Uterus (tissue), 4 donors: ENCODE results near the gene RUVBL2. TPM values are rescaled to one million over a fixed set of nuclear protein-coding genes. Genes with fewer than 3 reads are reported as not detected.

Experiments
- DNase-seq, 2 donors: peaks; one replicate each; pipeline ENCODE4 v3.0.0-alpha.2; 2019 to 2020
- H3K27ac ChIP-seq, 2 donors: fragments of 200-600 bp; sonication (generic); 1 replicate in 1 of 2; 2 replicates in 1 of 2; pipeline ENCODE4 v1.5.1; 2016 to 2018
- H3K27me3 ChIP-seq, 2 donors: fragments of 200-600 bp; sonication (generic); one replicate each; pipeline ENCODE4 v1.5.1; 2018 to 2019; ENCODE audit warnings: control low read depth in 1 of 2
- H3K36me3 ChIP-seq, 2 donors: fragments of 200-600 bp; sonication (generic); one replicate each; pipeline ENCODE4 v1.5.1; 2019; ENCODE audit warnings: control low read depth in 1 of 2
- H3K4me1 ChIP-seq, 2 donors: fragments of 200-600 bp; sonication (generic); one replicate each; pipeline ENCODE4 v1.5.1; 2018 to 2019; ENCODE audit warnings: control low read depth in 1 of 2
- H3K4me3 ChIP-seq, 2 donors: fragments of 200-600 bp; sonication (generic); 1 replicate in 1 of 2; 2 replicates in 1 of 2; pipeline ENCODE4 v1.5.1; 2018 to 2019; ENCODE audit warnings: mild to moderate bottlenecking in 1 of 2
- H3K9me3 ChIP-seq, 2 donors: fragments of 200-600 bp; sonication (generic); one replicate each; pipeline ENCODE4 v1.5.1; 2019; ENCODE audit warnings: control low read depth in 1 of 2
- CTCF ChIP-seq, 4 experiments: fragments of 200-600 bp in 2 of 4; fragments of 450-650 bp in 2 of 4; sonication (generic) in 2 of 4; IDR thresholded peaks; one replicate each; pipeline ENCODE4 v1.5.1; 2016 to 2019; ENCODE audit warnings: antibody characterized with exemption in 4 of 4, mild to moderate bottlenecking in 2 of 4, moderate library complexity in 1 of 4
- POLR2A ChIP-seq, 2 donors: fragments of 450-650 bp; IDR thresholded peaks; one replicate each; pipeline ENCODE4 v1.6.1; 2016; ENCODE audit warnings: antibody characterized with exemption in 2 of 2, mild to moderate bottlenecking in 1 of 2, moderate library complexity in 1 of 2
- intact Hi-C: fragments of 100-400 bp; cut with DNase I; formaldehyde crosslinking; loops from one replicate; pipeline ENCODE4 v1.15.1; 2023; ENCODE audit warnings: low total_unique reads
- microRNA-seq: library from miRNA; unstranded; fragments of <30 nt; microRNA quantifications from one replicate; pipeline ENCODE4, GENCODE V29; 2016; ENCODE audit warnings: borderline microRNAs expressed, borderline replicate concordance
- small RNA-seq: library from RNA; depleted of rRNA; stranded (forward); fragments of <200 nt; gene quantifications from one replicate; pipeline ENCODE3, GENCODE V24; 2016
- total RNA-seq, 4 donors: library from RNA; depleted of rRNA in 3 of 4; stranded (reverse); fragments of >200 nt in 3 of 4; gene quantifications; one replicate each; pipeline versions ENCODE4 v1.1.0 to v1.2.4, GENCODE V29; 2014 to 2023
- donor health status: DM: yes; HTN: yes; CAD: no.

RUVBL2 gene
- total RNA-seq, 4 donors from 2014 or later, result 51.9 to 109 (median 77.7) TPM

GRCh38 chr19:49061000-49061399 is 67.3 kb downstream of the RUVBL2 start:
- H3K4me3 ChIP-seq, result no peak overlapping the region
- no peaks in the 10 kb centered on the region for H3K27me3 ChIP-seq
- intact Hi-C loops, result no loop called here
- H3K36me3 ChIP-seq, result no peaks in the 10 kb centered on the region
- no peaks in the 10 kb centered on the region for H3K9me3 ChIP-seq
- no peak overlapping the region for H3K27ac ChIP-seq
- TF ChIP-seq POLR2A (IDR thresholded peaks at IDR 0.05), result no peak
- TF ChIP-seq CTCF (IDR thresholded peaks at IDR 0.05), result no peak
- peaks cover 0 to 5% of the 10 kb centered on the region in 2 donors for H3K4me1 ChIP-seq
- DNase-seq, result no peak

GRCh38 chr19:49061445-49061844 is 67.8 kb downstream of the RUVBL2 start:
- intact Hi-C loops, result no loop called here
- DNase-seq, result no peak
- Histone ChIP-seq H3K9me3 (no peaks in the 10 kb centered on the region), H3K27me3 (no peaks in the 10 kb centered on the region), H3K36me3 (no peaks in the 10 kb centered on the region), H3K4me3 (no peak overlapping the region), H3K4me1 (peaks cover 0 to 5% of the 10 kb centered on the region in 2 donors), H3K27ac (no peak overlapping the region)
- TF ChIP-seq CTCF (IDR thresholded peaks at IDR 0.05) (no peak), POLR2A (IDR thresholded peaks at IDR 0.05) (no peak)

GRCh38 chr19:49064029-49064629 is 70.4 kb downstream of the RUVBL2 start:
- no peak overlapping the region for H3K4me3 ChIP-seq
- H3K27ac ChIP-seq, result no peak overlapping the region
- TF ChIP-seq POLR2A (IDR thresholded peaks at IDR 0.05) (no peak), CTCF (IDR thresholded peaks at IDR 0.05) (no peak)
- H3K4me1 ChIP-seq, result no peaks in the 10 kb centered on the region
- no peaks in the 10 kb centered on the region for H3K36me3 ChIP-seq
- H3K27me3 ChIP-seq, result no peaks in the 10 kb centered on the region
- no peaks in the 10 kb centered on the region for H3K9me3 ChIP-seq
- no peak for DNase-seq
- intact Hi-C loops, result no loop called here

GRCh38 chr19:49064768-49065611 is 71.3 kb downstream of the RUVBL2 start, which contains the start of gene NTF4:
Gene NTF4, minus strand, starts transcription at chr19:49064818. Its CDS starts 2,821 bp downstream, at chr19:49061997.
- no peak for DNase-seq
- Histone ChIP-seq H3K4me3 (no peak within 1 kb of the TSS), H3K27ac (no peak within 1 kb of the TSS), H3K27me3 (no peaks in the 10 kb centered on the region), H3K4me1 (no peaks in the 10 kb centered on the region), H3K9me3 (no peaks in the 10 kb centered on the region), H3K36me3 (no peaks in the 10 kb centered on the region)
- intact Hi-C loops, result no loop called here
- TF ChIP-seq POLR2A (IDR thresholded peaks at IDR 0.05) (no peak), CTCF (IDR thresholded peaks at IDR 0.05) (no peak)

Small RNA genes within 50 kb of the gene (microRNA-seq; reads per million reads assigned to microRNA genes)
- gene MIR6798, result not detected

Small RNA genes within 50 kb of the gene (small RNA-seq; reads per million reads assigned to genes)
- not detected for gene MIR6798

Other genes with a start within 250 kb of the RUVBL2 start
- 1 to 10 TPM in 1 of 4 donors, under 1 TPM in 1, not detected in 2; under 0.01 to 2.3 TPM for gene IZUMO1, start 247.0 kb upstream of the RUVBL2 start, total RNA-seq
- gene FUT1, start 241.2 kb upstream of the RUVBL2 start, total RNA-seq, result 10 to 100 TPM in 1 of 4 donors, 1 to 10 TPM in 3; 1.5 to 17.7 (median 4.4) TPM
- not detected for gene FGF21, start 238.4 kb upstream of the RUVBL2 start, total RNA-seq
- 10 to 100 TPM in 3 of 4 donors, 1 to 10 TPM in 1; 9.2 to 54.3 (median 24.6) TPM for gene BCAT2, start 182.9 kb upstream of the RUVBL2 start, total RNA-seq
- gene HSD17B14, start 157.4 kb upstream of the RUVBL2 start, total RNA-seq, result 10 to 100 TPM in 1 of 4 donors, 1 to 10 TPM in 3; 5.6 to 31.9 (median 8.7) TPM
- gene PLEKHA4, start 125.3 kb upstream of the RUVBL2 start, total RNA-seq, result 10 to 100 TPM in 2 of 4 donors, 1 to 10 TPM in 2; 1.3 to 60.4 (median 10.4) TPM
- 10 to 100 TPM; 28.6 to 53.0 (median 30.9) TPM for gene PPP1R15A, start 121.5 kb upstream of the RUVBL2 start, total RNA-seq
- under 1 TPM in 2 of 4 donors, not detected in 2; 0.14 to 0.70 TPM for gene TULP2, start 95.1 kb upstream of the RUVBL2 start, total RNA-seq
- 100 to 1,000 TPM in 3 of 4 donors, 10 to 100 TPM in 1; 98.5 to 211 (median 173) TPM for gene NUCB1, start 93.6 kb upstream of the RUVBL2 start, total RNA-seq
- gene DHDH, start 60.2 kb upstream of the RUVBL2 start, total RNA-seq, result under 1 TPM in 2 of 4 donors, not detected in 2; 0.41 to 0.95 TPM
- gene BAX, start 39.0 kb upstream of the RUVBL2 start, total RNA-seq, result 10 to 100 TPM; 16.5 to 84.5 (median 39.5) TPM
- gene FTL, start 28.6 kb upstream of the RUVBL2 start, total RNA-seq, result 1,000 to 10,000 TPM in 3 of 4 donors, 100 to 1,000 TPM in 1; 472 to 2,968 (median 1,570) TPM
- 10 to 100 TPM in 3 of 4 donors, 1 to 10 TPM in 1; 4.9 to 39.8 (median 16.6) TPM for gene GYS1, start 578 bp upstream of the RUVBL2 start, total RNA-seq
- not detected for gene LHB, start 23.2 kb downstream of the RUVBL2 start, total RNA-seq
- not detected for gene CGB3, start 30.4 kb downstream of the RUVBL2 start, total RNA-seq
- not detected for gene CGB2, start 38.0 kb downstream of the RUVBL2 start, total RNA-seq
- gene CGB1, start 43.0 kb downstream of the RUVBL2 start, total RNA-seq, result not detected
- not detected for gene CGB5, start 50.0 kb downstream of the RUVBL2 start, total RNA-seq
- gene CGB8, start 55.2 kb downstream of the RUVBL2 start, total RNA-seq, result not detected
- not detected for gene CGB7, start 63.9 kb downstream of the RUVBL2 start, total RNA-seq
- gene NTF4, start 70.9 kb downstream of the RUVBL2 start, total RNA-seq, result 1 to 10 TPM in 1 of 4 donors, under 1 TPM in 1, not detected in 2; 0.64 to 2.2 TPM
- not detected for gene KCNA7, start 78.8 kb downstream of the RUVBL2 start, total RNA-seq
- gene SNRNP70, start 91.6 kb downstream of the RUVBL2 start, total RNA-seq, result 100 to 1,000 TPM; 196 to 462 (median 289) TPM
- 10 to 100 TPM in 1 of 4 donors, 1 to 10 TPM in 2, not detected in 1; 5.1 to 15.2 (median 5.7) TPM for gene LIN7B, start 120.5 kb downstream of the RUVBL2 start, total RNA-seq
- not detected for gene C19orf73, start 125.3 kb downstream of the RUVBL2 start, total RNA-seq
- gene PPFIA3, start 125.7 kb downstream of the RUVBL2 start, total RNA-seq, result 1 to 10 TPM in 2 of 4 donors, under 1 TPM in 1, not detected in 1; 0.51 to 8.3 (median 7.4) TPM
- gene HRC, start 161.5 kb downstream of the RUVBL2 start, total RNA-seq, result 10 to 100 TPM in 1 of 4 donors, 1 to 10 TPM in 2, under 1 TPM in 1; 0.51 to 13.5 (median 6.6) TPM
- gene TRPM4, start 163.9 kb downstream of the RUVBL2 start, total RNA-seq, result 10 to 100 TPM in 3 of 4 donors, 1 to 10 TPM in 1; 9.7 to 28.7 (median 15.4) TPM